A549 treated with dexamethasone at 1 μM for 4 hours (cell line): ENCODE measurements around the gene NPAP1. TPM values are rescaled to one million over a fixed set of nuclear protein-coding genes. Genes with fewer than 3 reads are reported as not detected.

Experiments
- total RNA-seq: library from RNA; stranded (reverse); fragments of 200-300 nt; extraction: Qiagen RNA extraction; gene quantifications from 5 replicates; pipeline ENCODE4 v1.2.3, GENCODE V29; 2022

NPAP1 gene
- not detected in 5 replicates for total RNA-seq

GRCh38 chr15:24675332-24676144 lies at the start of gene NPAP1:
NPAP1 (plus strand) TSS chr15:24675775; CDS start chr15:24675868, 93 bp downstream.

